GM23338 (cell line): Measurements from ENCODE around the gene GRAMD4. TPM values are rescaled to one million over a fixed set of nuclear protein-coding genes. Genes with fewer than 3 reads are reported as not detected.

Experiments
- ATAC-seq: fragments of 200-7000 bp; cut with Tn5 transposase; 3 replicates; pipeline ENCODE4 v1.9.1; 2020
- DNase-seq: peaks from one replicate; pipeline ENCODE4 v3.0.0-alpha.2; 2015; ENCODE audit warnings: low spot score
- H2AFZ ChIP-seq: fragments of 200-600 bp; sonication (generic); 2 replicates; pipeline ENCODE4 v1.8.0; 2016; ENCODE audit warnings: antibody characterized with exemption, mild to moderate bottlenecking, moderate library complexity
- H3F3A ChIP-seq: fragments of 200-600 bp; sonication (generic); replicated peaks from 2 replicates; pipeline ENCODE4 v1.8.0; 2017; ENCODE audit warnings: antibody characterized with exemption, mixed run types, low read depth
- H3K27ac ChIP-seq: fragments of 200-600 bp; sonication (generic); 2 replicates; pipeline ENCODE4 v1.6.1; 2016; ENCODE audit warnings: low read depth
- H3K27me3 ChIP-seq: fragments of 200-600 bp; sonication (generic); 2 replicates; pipeline ENCODE4 v1.8.0; 2016; ENCODE audit warnings: mild to moderate bottlenecking, mixed run types, moderate library complexity; ENCODE audit not compliant: insufficient read depth
- H3K36me3 ChIP-seq: fragments of 200-600 bp; sonication (generic); 2 replicates; pipeline ENCODE4 v1.8.0; 2016; ENCODE audit warnings: mild to moderate bottlenecking; ENCODE audit not compliant: insufficient read depth
- H3K4me1 ChIP-seq: fragments of 200-600 bp; sonication (generic); 2 replicates; pipeline ENCODE4 v1.8.0; 2016; ENCODE audit warnings: mild to moderate bottlenecking, moderate library complexity; ENCODE audit not compliant: insufficient read depth
- H3K4me2 ChIP-seq: fragments of 200-600 bp; sonication (generic); 2 replicates; pipeline ENCODE4 v1.7.1; 2017; ENCODE audit warnings: mixed run types
- H3K4me3 ChIP-seq: fragments of 200-600 bp; sonication (generic); 2 replicates; pipeline ENCODE4 v1.6.1; 2016; ENCODE audit warnings: mixed run types
- H3K79me2 ChIP-seq: fragments of 200-600 bp; sonication (generic); replicated peaks from 2 replicates; pipeline ENCODE4 v1.8.0; 2017; ENCODE audit warnings: mild to moderate bottlenecking; ENCODE audit not compliant: insufficient read depth
- H3K9me2 ChIP-seq: fragments of 200-600 bp; sonication (generic); 2 replicates; pipeline ENCODE4 v1.8.0; 2017; ENCODE audit not compliant: insufficient read depth
- H4K20me1 ChIP-seq: fragments of 200-600 bp; sonication (generic); replicated peaks from 2 replicates; pipeline ENCODE4 v1.8.0; 2017; ENCODE audit warnings: mild to moderate bottlenecking; ENCODE audit not compliant: insufficient read depth
- H3K27ac Mint-ChIP-seq: 2 replicates; pipeline ENCODE4 v1.8.0; 2020; ENCODE audit warnings: inconsistent platforms, mild to moderate bottlenecking, moderate library complexity, mixed read lengths
- H3K27me3 Mint-ChIP-seq: 3 replicates; pipeline ENCODE4 v1.8.0; 2022; ENCODE audit warnings: low read depth, mild to moderate bottlenecking, moderate library complexity, mixed read lengths, inconsistent platforms; ENCODE audit not compliant: insufficient read depth, poor library complexity
- H3K36me3 Mint-ChIP-seq: 3 replicates; pipeline ENCODE4 v1.8.0; 2021; ENCODE audit warnings: low read depth, mild to moderate bottlenecking, inconsistent platforms, moderate library complexity, mixed read lengths
- H3K4me1 Mint-ChIP-seq: 3 replicates; pipeline ENCODE4 v1.8.0; 2020; ENCODE audit warnings: mild to moderate bottlenecking, inconsistent platforms, mixed read lengths
- H3K4me3 Mint-ChIP-seq: 3 replicates; pipeline ENCODE4 v1.8.0; 2021; ENCODE audit warnings: moderate library complexity, mild to moderate bottlenecking, inconsistent platforms, mixed read lengths
- H3K9me3 Mint-ChIP-seq: 3 replicates; pipeline ENCODE4 v1.8.0; 2020; ENCODE audit warnings: moderate library complexity, mild to moderate bottlenecking, inconsistent platforms, mixed read lengths
- ZNF114 ChIP-seq: fragments of 250-450 bp; sonication (Bioruptor Pico); IDR thresholded peaks from 2 replicates; pipeline ENCODE4 v1.5.0; 2020; ENCODE audit warnings: mild to moderate bottlenecking, moderate library complexity
- ZNF462 ChIP-seq: fragments of 250-450 bp; sonication (Bioruptor Pico); IDR thresholded peaks from 2 replicates; pipeline ENCODE4 v1.5.0; 2020; ENCODE audit warnings: mild to moderate bottlenecking, moderate library complexity
- polyA plus RNA-seq: library from polyadenylated mRNA; unstranded; fragments of >200 nt; fragmentation: Nextera tagmentation; extraction: Ambion mirVana; gene quantifications from 2 replicates; pipeline ENCODE4 v1.2.1, GENCODE V29; 2016
- total RNA-seq: library from RNA; depleted of rRNA; stranded (reverse); fragments of >200 nt; shearing (Covaris generic); gene quantifications from 2 replicates; pipeline ENCODE4 v1.2.3, GENCODE V29; 2014

Gene GRAMD4
- total and polyA plus RNA-seq, 2 experiments from 2014 or later = 2.7 to 81.8 TPM

GRCh38 chr22:46578251-46578823 is 41.8 kb upstream of the GRAMD4 start (continued):
- TF ChIP-seq ZNF462 (CRISPR knock-in tag) = no peak

GRCh38 chr22:46578824-46579561 is 41.2 kb upstream of the GRAMD4 start:
- H3K27me3 ChIP-seq = peaks cover 12% of the 10 kb centered on the region
- peak overlapping the region; percentile 89 for H3K4me3 Mint-ChIP-seq
- H3K4me1 ChIP-seq = peaks cover 13% of the 10 kb centered on the region; the same call in 1 of the 2 replicates
- no peak for DNase-seq
- peaks cover 40% of the 10 kb centered on the region for H3K79me2 ChIP-seq
- H3K4me2 ChIP-seq = no peak overlapping the region
- peaks cover 56% of the 10 kb centered on the region for H3K4me1 Mint-ChIP-seq
- H3K36me3 Mint-ChIP-seq = no peaks in the 10 kb centered on the region
- H3K27me3 Mint-ChIP-seq = peaks cover 28% of the 10 kb centered on the region
- no peak overlapping the region for H2AFZ ChIP-seq
- no peak; the same call in 2 of the 3 replicates for ATAC-seq
- no peak overlapping the region for H3K27ac Mint-ChIP-seq
- H3K4me3 ChIP-seq = no peak overlapping the region
- 0 out of 2 replicates have a peak, but pooled peaks cover 4% of the 10 kb centered on the region for H4K20me1 ChIP-seq
- H3K9me2 ChIP-seq = no peaks in the 10 kb centered on the region
- no peaks in the 10 kb centered on the region for H3F3A ChIP-seq
- TF ChIP-seq ZNF114 (CRISPR knock-in tag) = no peak
- no peaks in the 10 kb centered on the region for H3K36me3 ChIP-seq
- H3K9me3 Mint-ChIP-seq = no peaks in the 10 kb centered on the region
- H3K27ac ChIP-seq = no peak overlapping the region
